ENCODE results near the gene CIDEC. TPM values are rescaled to one million over a fixed set of nuclear protein-coding genes. Genes with fewer than 3 reads are reported as not detected.

Gene CIDEC
- total RNA-seq, 2 experiments from 2014 or later: not detected

GRCh38 chr3:9828801-9829755 lies 51.0 kb downstream of the CIDEC start:
- ChIA-PET POLR2A (no interaction called here), CTCF (no interaction called here)
- ATAC-seq (ENCODE audit: poor library complexity) (no peak), DNase-seq (no peak)
- peaks cover 7% of the 10 kb centered on the region for H3K4me1 Mint-ChIP-seq (ENCODE audit: low read depth)
- H3K36me3 ChIP-seq (ENCODE audit: insufficient read depth, low read length): peaks cover 26% of the 10 kb centered on the region
- H3K4me1 ChIP-seq (ENCODE audit: insufficient read depth, low read length): no peaks in the 10 kb centered on the region
- H3K4me3 Mint-ChIP-seq: no peak overlapping the region
- H3K9me3 ChIP-seq (ENCODE audit: control insufficient read depth in 1 of 2, insufficient read depth in 1 of 2, low read length in 2 of 2): no peaks in the 10 kb centered on the region
- no peaks in the 10 kb centered on the region for H3K27me3 Mint-ChIP-seq
- no peak overlapping the region for H3K4me3 ChIP-seq (ENCODE audit: low read length)
- H3K36me3 Mint-ChIP-seq (ENCODE audit: low read depth): peaks cover 14% of the 10 kb centered on the region
- H3K27ac Mint-ChIP-seq: no peak overlapping the region
- intact Hi-C loops (cut with DNase I, micrococcal nuclease): no loop called here
- TF ChIP-seq CTCF (IDR thresholded peaks at IDR 0.05): no peak
- no peaks in the 10 kb centered on the region for H3K9me3 Mint-ChIP-seq
- H3K27me3 ChIP-seq (ENCODE audit: control insufficient read depth in 1 of 2, insufficient read depth in 2 of 2, low read length in 2 of 2): no peaks in the 10 kb centered on the region
- H3K27ac ChIP-seq (ENCODE audit: low read depth in 1 of 2, low read length in 2 of 2): no peak overlapping the region

- Mint-ChIP-seq H3K9me3 (no peaks in the 10 kb centered on the region), H3K4me1 (ENCODE audit: low read depth) (peaks cover 7% of the 10 kb centered on the region), H3K27ac (no peak overlapping the region), H3K4me3 (no peak overlapping the region), H3K27me3 (no peaks in the 10 kb centered on the region), H3K36me3 (ENCODE audit: low read depth) (no peaks in the 10 kb centered on the region)
- no peak for TF ChIP-seq CTCF (IDR thresholded peaks at IDR 0.05)
- CTCF ChIA-PET: no interaction called here
- POLR2A ChIA-PET: no interaction called here
- no peaks in the 10 kb centered on the region for H3K9me3 ChIP-seq (ENCODE audit: control insufficient read depth in 1 of 2, insufficient read depth in 1 of 2, low read length in 2 of 2)
- H3K4me1 ChIP-seq (ENCODE audit: insufficient read depth, low read length): no peaks in the 10 kb centered on the region
- peaks cover 8% of the 10 kb centered on the region for H3K36me3 ChIP-seq (ENCODE audit: insufficient read depth, low read length)
- intact Hi-C loops (cut with DNase I, micrococcal nuclease): no loop called here
- DNase-seq (peak in 4 of 14 experiments; percentile 14 to 47 (median 33)), ATAC-seq (ENCODE audit: poor library complexity) (peak; percentile 49)
- H3K27ac ChIP-seq (ENCODE audit: low read depth in 1 of 2, low read length in 2 of 2): no peak overlapping the region
- no peaks in the 10 kb centered on the region for H3K27me3 ChIP-seq (ENCODE audit: control insufficient read depth in 1 of 2, insufficient read depth in 2 of 2, low read length in 2 of 2)
- H3K4me3 ChIP-seq (ENCODE audit: low read length): no peak overlapping the region
Measured at GRCh38 chr3:9826815-9827573, 53.1 kb downstream of the CIDEC start.

GRCh38 chr3:9825451-9826040 lies 54.5 kb downstream of the CIDEC start:
- no peak for ATAC-seq (ENCODE audit: poor library complexity)
- TF ChIP-seq CTCF (IDR thresholded peaks at IDR 0.05): no peak
- Histone ChIP-seq H3K4me1 (ENCODE audit: insufficient read depth, low read length) (no peaks in the 10 kb centered on the region), H3K27me3 (ENCODE audit: control insufficient read depth in 1 of 2, insufficient read depth in 2 of 2, low read length in 2 of 2) (no peaks in the 10 kb centered on the region), H3K36me3 (ENCODE audit: insufficient read depth, low read length) (peaks cover 8% of the 10 kb centered on the region), H3K27ac (ENCODE audit: low read depth in 1 of 2, low read length in 2 of 2) (no peak overlapping the region), H3K4me3 (ENCODE audit: low read length) (no peak overlapping the region), H3K9me3 (ENCODE audit: control insufficient read depth in 1 of 2, insufficient read depth in 1 of 2, low read length in 2 of 2) (no peaks in the 10 kb centered on the region)
- ChIA-PET POLR2A (no interaction called here), CTCF (no interaction called here)
- Mint-ChIP-seq H3K4me1 (ENCODE audit: low read depth) (no peaks in the 10 kb centered on the region), H3K27ac (no peak overlapping the region), H3K27me3 (no peaks in the 10 kb centered on the region), H3K36me3 (ENCODE audit: low read depth) (no peaks in the 10 kb centered on the region), H3K9me3 (no peaks in the 10 kb centered on the region), H3K4me3 (no peak overlapping the region)
- no peak for DNase-seq
- intact Hi-C loops (cut with DNase I, micrococcal nuclease): no loop called here

Data from CD4-positive, alpha-beta T cell (primary cell).